T-helper 2 cell treated with Interferon-gamma antibody and Interleukin-4, amounts not matched to agents 100 ng/mL and 5 ng/mL, for 36 hours (primary cell): ENCODE data around the gene ARHGAP5. TPM values are rescaled to one million over a fixed set of nuclear protein-coding genes. Genes with fewer than 3 reads are reported as not detected.

Experiments
- intact Hi-C: fragments of 100-400 bp; cut with micrococcal nuclease; formaldehyde crosslinking; loops from one replicate; pipeline ENCODE4 v1.15.1; 2023
- total RNA-seq: library from RNA; stranded (reverse); gene quantifications from 2 replicates; pipeline ENCODE4 v1.2.3, GENCODE V29; 2022

The ARHGAP5 gene, protein sequence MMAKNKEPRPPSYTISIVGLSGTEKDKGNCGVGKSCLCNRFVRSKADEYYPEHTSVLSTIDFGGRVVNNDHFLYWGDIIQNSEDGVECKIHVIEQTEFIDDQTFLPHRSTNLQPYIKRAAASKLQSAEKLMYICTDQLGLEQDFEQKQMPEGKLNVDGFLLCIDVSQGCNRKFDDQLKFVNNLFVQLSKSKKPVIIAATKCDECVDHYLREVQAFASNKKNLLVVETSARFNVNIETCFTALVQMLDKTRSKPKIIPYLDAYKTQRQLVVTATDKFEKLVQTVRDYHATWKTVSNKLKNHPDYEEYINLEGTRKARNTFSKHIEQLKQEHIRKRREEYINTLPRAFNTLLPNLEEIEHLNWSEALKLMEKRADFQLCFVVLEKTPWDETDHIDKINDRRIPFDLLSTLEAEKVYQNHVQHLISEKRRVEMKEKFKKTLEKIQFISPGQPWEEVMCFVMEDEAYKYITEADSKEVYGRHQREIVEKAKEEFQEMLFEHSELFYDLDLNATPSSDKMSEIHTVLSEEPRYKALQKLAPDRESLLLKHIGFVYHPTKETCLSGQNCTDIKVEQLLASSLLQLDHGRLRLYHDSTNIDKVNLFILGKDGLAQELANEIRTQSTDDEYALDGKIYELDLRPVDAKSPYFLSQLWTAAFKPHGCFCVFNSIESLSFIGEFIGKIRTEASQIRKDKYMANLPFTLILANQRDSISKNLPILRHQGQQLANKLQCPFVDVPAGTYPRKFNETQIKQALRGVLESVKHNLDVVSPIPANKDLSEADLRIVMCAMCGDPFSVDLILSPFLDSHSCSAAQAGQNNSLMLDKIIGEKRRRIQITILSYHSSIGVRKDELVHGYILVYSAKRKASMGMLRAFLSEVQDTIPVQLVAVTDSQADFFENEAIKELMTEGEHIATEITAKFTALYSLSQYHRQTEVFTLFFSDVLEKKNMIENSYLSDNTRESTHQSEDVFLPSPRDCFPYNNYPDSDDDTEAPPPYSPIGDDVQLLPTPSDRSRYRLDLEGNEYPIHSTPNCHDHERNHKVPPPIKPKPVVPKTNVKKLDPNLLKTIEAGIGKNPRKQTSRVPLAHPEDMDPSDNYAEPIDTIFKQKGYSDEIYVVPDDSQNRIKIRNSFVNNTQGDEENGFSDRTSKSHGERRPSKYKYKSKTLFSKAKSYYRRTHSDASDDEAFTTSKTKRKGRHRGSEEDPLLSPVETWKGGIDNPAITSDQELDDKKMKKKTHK (N-terminal part only)
- 31.2 and 32.5 TPM in 2 replicates for total RNA-seq

GRCh38 chr14:32077081-32078022 is at the start of gene ARHGAP5:
ARHGAP5 (plus strand) TSS chr14:32077304; CDS start chr14:32090670, 13,366 bp downstream.
- intact Hi-C loops: loop anchor here (1.0 to 10.0 kb wide), 8 partner anchors 25 to 1967 kb away; partner anchors contain the start of genes DTD2, HECTD1, NUBPL and SCFD1

GRCh38 chr14:32028599-32028998 is 48.5 kb upstream of the ARHGAP5 start:
- intact Hi-C loops: no loop called here

- intact Hi-C loops: no loop called here
Measured at GRCh38 chr14:32033543-32033942, 43.6 kb upstream of the ARHGAP5 start.

DNA sequence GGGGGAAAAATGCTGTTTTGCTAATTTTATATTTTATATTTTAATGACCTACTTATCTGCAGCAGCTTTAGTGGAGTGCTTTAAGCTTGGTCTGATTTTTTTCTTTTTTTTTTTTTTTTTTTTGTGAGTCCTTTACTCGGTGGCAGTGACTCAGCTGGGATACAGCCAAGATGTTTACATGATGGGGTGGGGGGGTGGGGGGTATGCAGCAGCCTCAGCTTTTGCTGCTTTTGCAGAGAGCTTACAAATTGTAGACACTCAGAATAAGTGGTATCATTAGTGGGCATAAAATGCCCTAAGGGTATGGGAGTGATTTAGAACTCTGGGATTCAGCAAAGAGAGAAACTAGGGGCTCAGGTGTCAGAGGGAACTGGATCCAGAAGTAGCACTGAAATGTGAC is 38.2 kb upstream of the ARHGAP5 start:
- intact Hi-C loops: no loop called here

- intact Hi-C loops: no loop called here
Measured at GRCh38 chr14:32039401-32040030, 37.6 kb upstream of the ARHGAP5 start.

DNA sequence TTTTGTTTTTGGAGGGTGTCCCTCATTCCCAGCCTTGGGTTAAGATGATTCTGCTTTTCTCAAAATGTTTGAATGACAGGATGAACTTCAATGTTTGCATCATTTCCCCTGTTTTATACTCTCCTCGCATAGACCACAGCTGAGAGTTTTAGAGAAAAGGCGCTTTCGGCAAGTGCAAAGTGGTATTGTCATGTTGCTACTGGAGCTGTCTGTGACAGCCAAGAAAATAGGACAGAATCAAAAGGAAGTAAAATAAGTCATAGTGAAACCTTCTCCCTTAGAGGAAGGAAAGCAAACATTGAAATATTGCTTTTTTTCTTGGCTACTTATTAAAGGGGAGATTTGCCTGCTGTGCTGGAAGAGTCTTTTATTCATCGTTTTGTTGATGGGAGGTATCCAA is 33.5 kb upstream of the ARHGAP5 start:
- intact Hi-C loops: no loop called here

DNA sequence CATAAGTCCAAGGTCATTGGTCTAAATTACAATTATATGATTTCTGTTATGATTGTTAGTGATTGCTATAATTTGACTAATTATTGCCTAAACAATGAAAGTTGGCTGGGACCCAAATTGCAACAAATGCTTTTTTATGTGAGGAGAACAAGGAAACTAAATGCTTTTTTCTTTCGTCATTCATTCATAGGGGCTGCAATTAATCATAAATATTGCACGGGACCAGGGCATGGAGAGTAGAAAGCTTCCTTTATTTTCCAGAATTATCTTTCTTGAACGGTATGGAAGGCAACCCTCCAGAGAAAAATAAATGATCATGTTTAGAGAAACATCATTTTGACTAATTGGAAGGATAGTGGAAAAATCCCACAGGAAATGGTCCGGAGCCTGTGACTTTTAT is 32.6 kb upstream of the ARHGAP5 start:
- intact Hi-C loops: no loop called here

- intact Hi-C loops: no loop called here
Measured at GRCh38 chr14:32047791-32048190, 29.3 kb upstream of the ARHGAP5 start.

DNA sequence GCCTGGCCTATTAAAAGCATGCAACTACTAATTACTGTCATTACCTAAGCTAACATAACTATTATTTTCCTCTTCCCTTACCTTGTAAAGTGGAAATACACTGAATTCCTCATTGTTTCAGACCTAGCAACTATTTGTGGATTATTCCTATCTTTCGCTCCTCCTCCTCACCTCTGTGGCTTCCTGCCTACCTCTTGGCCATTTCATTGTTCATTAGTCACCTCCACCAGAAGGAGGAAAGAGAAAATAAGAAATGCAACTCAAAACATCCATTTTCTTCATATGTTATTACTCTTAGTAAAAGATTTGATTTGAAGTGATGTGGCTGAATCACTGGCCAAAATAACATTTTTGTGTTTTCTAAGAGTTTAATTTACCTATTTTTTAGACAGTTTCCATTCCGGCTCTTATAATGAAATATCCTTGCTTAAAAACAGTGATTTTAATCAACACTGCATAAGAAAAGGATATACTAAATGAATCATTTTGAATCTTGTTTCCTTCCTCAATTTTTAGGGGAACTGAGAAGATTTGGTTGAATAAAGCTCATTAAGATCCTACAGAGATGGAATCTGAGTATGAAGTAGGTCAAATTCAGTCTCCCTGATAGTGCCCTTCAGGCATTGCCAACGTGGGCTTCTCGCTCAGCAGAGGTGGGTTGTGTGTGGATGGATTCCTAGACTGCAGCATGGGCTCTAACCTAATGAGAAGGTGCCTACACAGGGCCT is 27.6 kb upstream of the ARHGAP5 start:
- intact Hi-C loops: no loop called here

DNA sequence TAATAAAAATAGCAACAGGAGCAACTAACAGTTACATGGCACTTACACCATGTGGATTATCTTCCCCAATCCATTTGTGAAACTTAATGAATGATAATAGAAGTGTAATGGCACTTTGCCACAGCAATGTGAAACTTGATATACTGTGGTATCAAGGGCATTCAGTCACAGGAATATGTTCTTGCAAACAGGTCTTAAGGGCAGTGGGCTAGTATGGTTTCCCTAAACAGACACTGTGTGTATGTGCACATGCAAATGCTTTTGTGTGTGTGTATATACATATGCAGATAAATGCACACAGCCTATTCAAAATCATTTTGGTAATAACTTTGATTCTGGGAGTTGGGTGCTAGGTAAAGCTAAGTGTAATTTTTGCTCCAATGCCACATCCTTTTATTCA is 26.2 kb upstream of the ARHGAP5 start:
- intact Hi-C loops: no loop called here

- intact Hi-C loops: no loop called here
Measured at GRCh38 chr14:32054536-32054935, 22.6 kb upstream of the ARHGAP5 start.

DNA sequence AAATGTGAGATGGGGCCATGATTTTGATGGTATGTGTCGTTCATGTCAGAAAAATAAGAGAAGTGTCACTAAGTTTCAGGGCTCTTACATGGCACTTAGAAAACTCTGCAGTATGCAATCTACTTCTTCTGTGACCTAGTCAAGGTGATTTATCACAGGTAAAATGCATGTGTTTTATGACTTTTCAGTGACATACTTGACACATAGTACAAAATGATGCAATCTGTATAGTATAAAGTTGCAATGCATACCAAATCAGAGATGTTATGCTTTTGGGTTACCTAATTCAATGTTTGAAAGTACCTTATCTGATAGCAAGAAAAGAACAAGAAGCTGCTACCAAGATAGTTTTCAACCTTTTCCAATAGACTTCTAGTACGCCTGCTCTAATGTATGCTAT is 21.9 kb upstream of the ARHGAP5 start:
- intact Hi-C loops: no loop called here

DNA sequence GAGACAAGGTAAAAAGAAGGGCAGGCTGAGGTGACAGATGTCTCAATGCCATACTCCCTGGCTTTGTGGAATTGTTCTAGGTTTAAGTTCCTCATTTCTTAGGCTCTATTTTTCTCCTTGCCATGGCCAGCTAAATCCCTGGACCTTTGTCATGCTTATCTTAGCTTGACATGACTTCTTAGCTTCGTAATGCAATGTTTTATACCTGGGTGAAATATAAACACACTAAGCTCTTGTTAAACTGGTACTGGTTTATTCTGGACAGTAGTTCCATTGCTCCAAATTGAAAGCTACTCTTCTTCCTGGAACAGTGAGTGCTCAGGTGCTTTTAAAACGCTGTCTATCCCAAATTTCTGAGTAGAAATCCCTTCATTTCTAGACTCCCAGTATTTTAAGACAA is 17.4 kb upstream of the ARHGAP5 start:
- intact Hi-C loops: no loop called here

- intact Hi-C loops: no loop called here
Measured at GRCh38 chr14:32064931-32065330, 12.2 kb upstream of the ARHGAP5 start.

- intact Hi-C loops: no loop called here
Measured at GRCh38 chr14:32068708-32069107, 8.4 kb upstream of the ARHGAP5 start.

- intact Hi-C loops: loop anchor here (10.0 kb wide), 2 partner anchors 495 to 1975 kb away; no protein-coding TSS in a partner anchor
Measured at GRCh38 chr14:32070282-32070681, 6.8 kb upstream of the ARHGAP5 start.

GRCh38 chr14:32072676-32073075 is 4.4 kb upstream of the ARHGAP5 start:
- intact Hi-C loops: loop anchor here (1.0 to 10.0 kb wide), 3 partner anchors 180 to 1972 kb away; no protein-coding TSS in a partner anchor

GRCh38 chr14:32073537-32074189 is 3.4 kb upstream of the ARHGAP5 start:
- intact Hi-C loops: loop anchor here (1.0 to 10.0 kb wide), 3 partner anchors 179 to 1971 kb away; no protein-coding TSS in a partner anchor
